Thyroid gland (tissue), 4 donors: Measurements from ENCODE around the gene MROH8.

Experiments
- CTCF ChIP-seq, 6 experiments: fragments of 200-600 bp in 3 of 6; fragments of 450-650 bp in 3 of 6; sonication (generic) in 3 of 6; IDR thresholded peaks; one replicate each; pipeline ENCODE4 v1.5.1; 2016 to 2019; ENCODE audit warnings: antibody characterized with exemption in 6 of 6, mild to moderate bottlenecking in 2 of 6, inconsistent platforms in 1 of 6, moderate library complexity in 1 of 6
- POLR2A ChIP-seq, 2 donors: fragments of 450-650 bp; IDR thresholded peaks; one replicate each; pipeline ENCODE4 v1.6.1; 2017; ENCODE audit warnings: antibody characterized with exemption in 2 of 2, mild to moderate bottlenecking in 2 of 2, moderate library complexity in 1 of 2

GRCh38 chr20:37209193-37209592 is 29.8 kb upstream of the MROH8 start:
- no peak for TF ChIP-seq POLR2A (IDR thresholded peaks at IDR 0.05)
- no peak for TF ChIP-seq CTCF (IDR thresholded peaks at IDR 0.05)
